NCI-H2107 treated with DMSO at 0.1 percent for 48 hours (cell line): ENCODE measurements around the gene COL23A1.

ENCODE experiments used
- DNase-seq: peaks from one replicate; lab custom pipeline; 2025; ENCODE audit not compliant: unreplicated experiment; lab: John Stamatoyannopoulos, UW

COL23A1 gene

DNA sequence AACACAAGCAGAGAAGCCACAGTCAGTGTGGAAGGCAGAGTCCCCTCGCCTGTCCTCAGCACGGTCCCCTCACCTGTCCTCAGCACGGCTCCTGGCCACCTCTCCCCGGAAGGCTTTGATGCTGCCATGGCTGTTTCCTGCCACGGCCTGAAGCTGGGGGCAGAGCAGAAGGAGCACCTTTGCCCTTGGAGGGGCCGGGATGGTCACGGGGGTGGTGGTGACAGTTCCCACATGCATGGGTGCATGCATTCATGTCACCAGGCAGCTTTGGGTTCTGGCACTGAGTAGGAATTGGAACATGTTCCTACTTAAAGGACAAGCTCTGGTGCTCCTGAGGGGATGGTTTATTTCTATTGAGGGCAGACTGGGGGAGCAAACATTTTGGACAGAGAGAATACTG, 299.8 kb downstream of the COL23A1 start:
- no peak for DNase-seq

- no peak for DNase-seq
Measured at GRCh38 chr5:178289438-178289837, 300.8 kb downstream of the COL23A1 start.

DNA sequence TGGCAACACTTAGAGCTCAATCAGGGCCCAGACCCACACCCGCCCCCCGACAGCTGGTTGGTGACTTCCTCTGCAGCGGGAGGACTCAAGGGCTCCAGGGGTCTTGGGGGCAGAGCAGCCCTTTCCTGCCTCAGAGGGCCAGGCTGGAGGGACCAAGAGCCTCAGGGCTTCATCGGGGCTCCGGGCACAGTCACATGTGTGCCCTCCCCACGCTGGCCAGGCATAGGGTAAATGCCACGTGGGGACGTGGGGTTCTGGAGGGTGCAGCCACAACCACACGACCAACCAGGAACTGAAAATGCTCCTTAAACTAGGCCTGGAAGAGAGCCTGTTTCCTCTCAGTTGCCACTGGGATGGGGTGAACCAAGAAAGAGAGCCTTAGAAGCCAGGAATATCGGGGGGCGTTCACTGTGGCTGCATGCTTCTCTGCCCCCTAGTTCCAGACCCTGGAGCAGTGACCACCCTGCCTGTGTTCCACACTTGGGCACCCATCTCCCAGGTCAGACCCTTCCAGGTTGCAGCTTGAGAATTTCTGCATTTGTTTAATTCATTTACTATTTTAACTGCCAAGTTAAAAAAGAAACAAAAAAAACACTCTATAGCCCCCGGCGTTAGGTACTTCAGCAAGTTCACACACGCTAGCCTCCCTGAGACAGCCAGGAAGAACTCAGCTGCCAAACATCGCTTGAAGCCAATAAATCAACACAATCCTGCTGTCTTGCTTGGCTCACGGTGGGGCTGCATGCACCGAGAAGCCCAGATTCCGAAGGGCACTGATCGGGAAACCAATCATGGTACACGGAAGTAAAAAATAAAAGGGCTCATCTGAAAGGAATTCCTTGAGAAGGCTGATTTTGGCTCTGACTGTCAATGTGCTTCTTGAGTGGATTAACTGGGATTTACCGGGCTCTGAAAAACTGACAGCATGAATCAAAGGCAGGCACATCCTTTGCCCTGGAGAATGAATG, 301.5 kb downstream of the COL23A1 start:
- no peak for DNase-seq

- DNase-seq: no peak
Measured at GRCh38 chr5:178287791-178288105, 302.4 kb downstream of the COL23A1 start.

DNA sequence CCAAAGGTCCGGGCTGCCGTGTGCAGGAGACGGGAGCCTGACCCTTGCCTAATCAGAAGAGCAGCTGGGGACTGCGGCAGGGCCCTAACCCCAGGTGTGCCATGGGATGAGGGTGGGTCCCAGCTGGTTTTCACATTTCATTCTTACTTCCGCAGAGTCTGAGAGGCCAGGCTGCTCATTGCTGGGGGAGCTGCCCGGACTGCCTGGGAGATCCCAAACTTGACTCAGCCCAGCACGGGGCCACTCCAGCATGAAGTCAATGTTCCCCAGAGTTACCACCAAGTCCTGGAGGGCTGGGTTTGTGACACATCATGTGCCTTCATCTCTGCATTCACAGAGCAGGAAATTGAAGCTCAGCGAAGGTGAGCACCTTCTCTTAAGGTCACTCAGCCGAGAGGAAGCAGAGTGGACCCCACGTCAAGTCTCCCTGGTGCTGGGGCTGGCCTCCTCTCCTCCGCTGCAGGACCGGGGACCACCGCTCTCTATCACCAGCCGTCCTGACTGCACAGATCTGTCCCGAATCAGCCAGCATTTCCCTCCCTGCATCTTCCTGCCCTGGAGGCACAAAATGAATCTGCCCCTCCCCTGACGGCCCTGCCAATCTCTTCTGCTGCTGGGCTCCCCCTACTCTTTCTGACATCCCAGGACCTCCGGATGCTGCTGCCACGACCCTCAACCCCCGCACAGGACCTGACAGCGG, 303.0 kb downstream of the COL23A1 start:
- no peak for DNase-seq

- DNase-seq: no peak
Measured at GRCh38 chr5:178286226-178287090, 303.7 kb downstream of the COL23A1 start.

DNA sequence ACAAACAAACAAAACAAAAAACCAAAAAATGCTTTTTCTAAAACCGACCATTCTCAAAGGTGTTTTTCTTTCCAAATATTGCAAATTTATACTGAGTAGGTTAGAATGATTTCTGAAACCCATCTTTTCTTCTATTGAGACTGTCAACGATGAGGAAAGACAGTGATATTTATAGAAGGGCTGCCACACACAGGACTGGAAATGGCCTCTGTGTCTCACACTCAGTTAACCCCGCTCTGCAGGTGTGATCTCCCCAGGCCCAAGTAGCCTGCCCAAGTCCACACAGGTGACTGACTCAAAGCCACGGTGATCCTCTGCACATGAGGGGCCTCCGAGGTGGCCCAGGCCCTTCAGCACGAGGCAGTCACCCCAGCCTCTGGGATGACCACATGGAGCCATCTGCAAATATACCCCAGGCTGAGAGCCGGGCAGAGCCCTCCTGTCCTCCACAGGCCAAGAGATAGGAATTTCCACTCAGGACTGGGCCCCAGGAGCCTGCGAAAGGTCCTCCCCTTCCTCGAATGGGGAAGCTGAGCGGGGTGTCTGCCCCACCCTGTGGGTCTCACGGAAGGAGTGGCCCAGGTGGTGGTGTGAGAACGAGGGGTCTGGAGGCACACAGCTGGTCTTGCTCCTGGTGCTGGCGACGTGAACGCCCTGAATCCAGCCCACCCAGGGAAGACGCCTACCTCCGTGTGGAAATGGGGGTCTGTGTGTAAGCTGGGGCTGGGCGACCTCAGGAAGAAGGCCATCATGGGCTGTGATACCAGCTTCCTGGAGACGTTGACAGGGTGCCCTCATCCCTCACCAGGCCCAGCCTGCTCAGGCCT, 304.6 kb downstream of the COL23A1 start:
- DNase-seq: no peak

DNA sequence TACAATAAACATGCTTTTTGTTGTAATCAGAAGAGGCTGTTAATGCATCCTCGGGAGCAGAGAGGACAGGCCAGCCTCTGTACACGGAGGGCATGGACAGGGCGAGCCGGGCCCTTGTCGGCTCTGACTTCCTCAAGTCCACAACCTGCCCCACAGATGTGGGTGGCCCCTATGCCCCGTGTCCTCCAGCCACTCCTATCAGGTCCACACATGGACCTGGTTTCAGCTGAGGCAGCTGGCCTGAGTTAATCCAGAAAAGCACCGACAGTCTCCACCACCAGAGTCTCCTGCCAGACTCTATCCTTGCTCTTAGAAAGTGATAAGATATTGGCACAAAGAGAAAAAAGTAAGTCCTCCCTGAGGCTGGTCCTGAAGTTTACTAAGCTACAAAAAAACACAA, 305.2 kb downstream of the COL23A1 start:
- DNase-seq: no peak

DNA sequence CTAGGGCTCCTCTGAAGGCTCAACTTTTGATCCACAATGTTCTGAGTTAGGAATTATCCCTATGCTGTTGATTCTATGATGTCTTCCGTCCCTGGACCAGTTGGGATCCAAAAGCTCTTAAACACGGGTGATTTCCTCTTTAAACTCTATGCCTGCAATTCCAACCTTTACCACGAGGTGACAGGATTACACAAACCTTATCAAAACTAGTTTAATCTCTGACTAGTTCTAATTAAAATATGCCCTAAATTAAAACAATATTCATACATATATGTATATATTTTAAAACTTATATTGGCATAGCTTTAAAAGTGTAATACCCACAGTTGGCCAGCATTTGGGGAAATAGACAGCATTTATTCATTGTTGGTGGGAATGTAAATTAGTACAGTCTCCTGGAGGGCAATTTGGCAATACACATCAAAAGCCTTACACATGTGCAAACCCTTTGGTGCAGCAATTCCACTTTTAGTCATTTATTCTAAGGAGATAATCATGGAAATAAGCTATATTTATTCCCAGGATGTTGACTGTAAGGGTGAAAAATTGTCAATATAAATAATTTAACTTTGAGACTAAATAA, 306.0 kb downstream of the COL23A1 start:
- DNase-seq: no peak

DNA sequence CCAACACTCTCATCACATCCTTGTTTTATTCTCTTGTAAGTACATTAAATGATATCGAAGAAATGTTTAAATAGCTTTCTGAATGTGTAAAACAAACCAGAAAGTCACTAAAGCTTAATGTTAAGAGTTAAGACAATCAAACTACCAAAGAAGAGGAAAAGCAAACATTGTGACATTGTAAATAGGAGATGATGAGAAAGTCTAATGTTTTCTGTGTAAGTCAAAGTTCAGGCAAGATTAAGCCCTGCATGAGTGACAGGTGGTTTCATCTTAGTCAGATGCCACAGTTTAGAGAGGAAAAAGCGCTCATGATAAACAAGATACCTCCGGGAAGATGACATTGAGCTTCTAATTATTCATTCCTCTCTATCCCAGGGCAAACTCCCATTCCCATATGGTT, 306.7 kb downstream of the COL23A1 start:
- no peak for DNase-seq

DNA sequence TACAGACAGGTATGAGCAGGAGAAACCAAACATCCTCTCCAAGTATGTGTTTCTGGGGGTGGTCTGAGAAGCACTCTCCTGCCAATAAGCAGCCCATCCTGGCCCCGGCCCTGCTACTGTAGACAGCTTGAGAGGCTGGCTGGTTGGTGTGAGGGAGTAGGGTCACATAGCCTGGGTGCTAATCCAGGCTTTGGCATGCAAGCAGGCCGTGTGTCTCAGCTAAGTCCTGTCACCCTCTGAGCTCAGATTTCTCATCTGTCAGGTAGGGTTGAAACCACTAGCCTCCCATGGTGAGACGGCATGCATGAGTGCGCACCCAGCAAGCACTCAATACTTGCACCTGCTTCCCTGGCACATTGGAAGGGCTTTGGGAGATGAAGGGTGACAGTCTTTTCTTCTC, 307.8 kb downstream of the COL23A1 start:
- DNase-seq: no peak

GRCh38 chr5:178281331-178281730, 308.9 kb downstream of the COL23A1 start:
- no peak for DNase-seq

GRCh38 chr5:178280631-178281030, 309.6 kb downstream of the COL23A1 start:
- no peak for DNase-seq

GRCh38 chr5:178279723-178280438, 310.3 kb downstream of the COL23A1 start:
- no peak for DNase-seq

GRCh38 chr5:178279026-178279722, 311.0 kb downstream of the COL23A1 start:
- DNase-seq: no peak

DNA sequence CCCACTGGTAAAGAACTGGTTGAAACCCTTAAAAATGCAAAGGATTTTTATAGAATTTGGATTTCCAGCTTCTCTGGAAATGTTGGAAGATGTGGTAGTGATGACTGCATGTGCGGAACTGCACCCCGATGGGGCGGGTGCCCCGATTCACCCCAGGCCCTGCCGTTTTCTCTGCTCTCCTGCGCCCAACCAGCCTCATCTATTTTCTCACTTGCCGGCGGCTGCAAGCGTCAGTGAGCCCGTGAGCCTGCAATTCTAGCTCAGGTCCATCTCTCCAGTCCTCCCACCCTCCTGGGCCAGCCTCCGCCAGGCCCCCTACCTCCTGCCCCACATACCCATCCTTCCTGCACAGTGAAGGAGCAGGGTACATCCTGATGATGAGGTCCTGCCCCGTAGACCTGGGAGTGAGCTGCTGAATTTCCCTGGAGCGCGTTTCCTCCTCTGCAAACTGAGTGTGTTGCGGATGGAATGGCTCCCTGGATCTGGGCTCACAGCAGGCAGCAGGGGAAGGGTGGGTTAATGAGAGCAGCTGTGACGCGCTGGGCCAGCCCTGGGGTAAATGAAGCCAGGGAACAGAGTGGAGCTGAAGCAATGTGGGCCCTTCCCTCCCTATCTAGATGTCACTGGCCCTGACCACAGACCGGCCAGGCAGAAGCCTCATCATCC, 311.7 kb downstream of the COL23A1 start:
- DNase-seq: no peak

DNA sequence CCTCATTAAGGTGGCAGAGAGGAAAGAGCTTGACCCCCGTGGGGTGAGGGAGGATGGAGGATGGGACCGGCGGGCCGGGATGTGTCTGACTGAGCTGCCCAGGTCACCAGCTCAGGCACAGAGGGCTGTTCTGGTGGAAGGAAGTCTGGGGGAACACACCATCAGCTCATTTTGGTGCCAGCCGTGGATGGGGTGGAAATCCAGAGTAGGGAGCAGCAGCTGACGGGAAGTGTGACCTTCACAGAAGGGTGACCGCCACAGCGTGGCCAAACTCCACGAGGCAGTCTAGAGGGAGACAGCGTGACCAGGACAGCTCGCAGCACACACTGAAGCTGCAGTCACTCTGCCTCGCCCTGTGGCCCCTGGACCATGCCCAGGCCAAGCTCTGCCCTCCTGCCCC, 312.3 kb downstream of the COL23A1 start:
- DNase-seq: no peak

DNA sequence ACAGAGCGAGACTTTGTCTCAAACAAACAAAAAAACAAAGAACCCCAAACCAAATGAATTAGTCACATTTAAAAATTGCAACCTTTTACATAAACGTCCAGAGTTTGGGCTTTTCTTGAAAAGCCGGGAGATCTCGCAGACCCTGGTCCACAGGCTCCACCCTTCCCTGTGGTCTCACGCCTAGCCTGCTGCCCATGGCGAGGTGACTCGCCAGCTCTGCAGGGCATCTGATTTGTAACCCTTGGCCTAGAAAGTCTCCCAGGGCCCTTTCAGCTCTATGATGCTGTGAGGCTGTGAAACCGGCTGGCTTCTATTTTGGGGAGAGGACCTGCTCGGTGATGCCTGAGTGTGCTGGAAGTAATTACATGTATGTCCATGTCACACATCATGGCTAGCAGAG, 312.8 kb downstream of the COL23A1 start:
- DNase-seq: no peak
